ENCODE measurements around the gene NBEAL2. TPM values are rescaled to one million over a fixed set of nuclear protein-coding genes. Genes with fewer than 3 reads are reported as not detected.

NBEAL2 gene
- total RNA-seq, 4 donors from 2014 or later, result 12.3 to 23.2 (median 20.4) TPM

DNA sequence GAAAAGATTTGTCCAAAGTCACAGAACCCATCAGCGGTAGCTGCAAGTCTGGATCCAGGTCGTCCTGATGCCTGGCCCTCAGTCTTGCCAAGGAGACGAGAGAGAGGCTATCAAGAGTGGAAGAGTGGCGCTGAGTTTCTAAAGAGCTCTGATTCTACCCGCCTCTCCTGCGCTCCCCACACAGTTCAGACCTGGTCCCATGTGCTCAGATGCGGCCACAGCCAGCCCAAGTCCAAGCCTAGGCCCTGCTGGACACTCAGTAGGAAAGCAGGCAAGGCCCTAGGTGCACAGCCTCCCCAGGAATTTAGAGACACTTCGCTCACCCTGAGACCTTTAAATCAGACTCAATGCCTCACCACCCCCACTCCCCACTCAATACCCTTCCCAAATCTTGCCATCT lies 35.3 kb upstream of the NBEAL2 start:
- TF ChIP-seq, protein P1, sequence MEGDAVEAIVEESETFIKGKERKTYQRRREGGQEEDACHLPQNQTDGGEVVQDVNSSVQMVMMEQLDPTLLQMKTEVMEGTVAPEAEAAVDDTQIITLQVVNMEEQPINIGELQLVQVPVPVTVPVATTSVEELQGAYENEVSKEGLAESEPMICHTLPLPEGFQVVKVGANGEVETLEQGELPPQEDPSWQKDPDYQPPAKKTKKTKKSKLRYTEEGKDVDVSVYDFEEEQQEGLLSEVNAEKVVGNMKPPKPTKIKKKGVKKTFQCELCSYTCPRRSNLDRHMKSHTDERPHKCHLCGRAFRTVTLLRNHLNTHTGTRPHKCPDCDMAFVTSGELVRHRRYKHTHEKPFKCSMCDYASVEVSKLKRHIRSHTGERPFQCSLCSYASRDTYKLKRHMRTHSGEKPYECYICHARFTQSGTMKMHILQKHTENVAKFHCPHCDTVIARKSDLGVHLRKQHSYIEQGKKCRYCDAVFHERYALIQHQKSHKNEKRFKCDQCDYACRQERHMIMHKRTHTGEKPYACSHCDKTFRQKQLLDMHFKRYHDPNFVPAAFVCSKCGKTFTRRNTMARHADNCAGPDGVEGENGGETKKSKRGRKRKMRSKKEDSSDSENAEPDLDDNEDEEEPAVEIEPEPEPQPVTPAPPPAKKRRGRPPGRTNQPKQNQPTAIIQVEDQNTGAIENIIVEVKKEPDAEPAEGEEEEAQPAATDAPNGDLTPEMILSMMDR (IDR thresholded peaks at IDR 0.05), result no peak
- TF ChIP-seq POLR2A (IDR thresholded peaks at IDR 0.05) (no peak), POLR2AphosphoS5 (IDR thresholded peaks at IDR 0.05) (no peak), EP300 (IDR thresholded peaks at IDR 0.05) (no peak)
- H3K27ac ChIP-seq, result peak overlapping the region in 3 of 4 donors; percentile 24 to 53 (median 27)
- H3K27me3 ChIP-seq, result no peaks in the 10 kb centered on the region
- peaks cover 0 to 25% of the 10 kb centered on the region in 2 donors for H3K36me3 ChIP-seq
- no peaks in the 10 kb centered on the region for H3K9me3 ChIP-seq
- no peak overlapping the region for H3K4me3 ChIP-seq
- 84 to 91% methylated on average over 3 to 8 of the region's 8 CpGs for WGBS, 2 donors (ENCODE audit: low coverage in 1 of 2)
- peaks cover 10 to 84% (median 42%) of the 10 kb centered on the region in 3 donors for H3K4me1 ChIP-seq
- ATAC-seq, result no peak

DNA sequence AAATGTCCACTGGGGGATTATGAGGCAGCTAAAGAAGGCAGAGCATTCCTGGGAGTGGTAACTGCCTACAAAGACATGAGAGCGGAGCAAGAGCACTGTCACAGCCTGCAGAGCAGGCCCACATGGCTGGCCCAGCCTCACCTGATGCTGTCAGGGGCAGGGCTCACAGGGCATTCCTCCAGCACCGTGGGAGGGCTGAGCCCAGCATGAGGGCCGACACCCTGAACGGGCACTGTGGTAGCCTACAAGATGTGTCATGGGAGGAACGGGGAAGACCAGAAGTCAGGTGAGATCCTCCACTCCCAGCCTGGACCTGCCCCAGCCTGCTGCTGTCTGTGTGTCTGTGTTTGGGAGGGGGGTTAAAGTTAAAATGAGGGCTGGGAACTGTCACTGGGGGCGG lies 33.0 kb upstream of the NBEAL2 start:
- Histone ChIP-seq H3K4me1 (peaks cover 10 to 92% (median 48%) of the 10 kb centered on the region in 3 donors), H3K4me3 (no peak overlapping the region), H3K36me3 (peaks cover 0 to 7% of the 10 kb centered on the region in 2 donors), H3K9me3 (no peaks in the 10 kb centered on the region), H3K27me3 (no peaks in the 10 kb centered on the region), H3K27ac (peak overlapping the region in 1 of 4 donors; percentile 30)
- no peak for ATAC-seq
- TF ChIP-seq POLR2AphosphoS5 (IDR thresholded peaks at IDR 0.05) (no peak), EP300 (IDR thresholded peaks at IDR 0.05) (no peak), POLR2A (IDR thresholded peaks at IDR 0.05) (no peak)
- TF ChIP-seq, protein P1 (IDR thresholded peaks at IDR 0.05), result no peak
- WGBS, 2 donors (ENCODE audit: low coverage in 1 of 2), result 77 to 88% methylated on average over 3 to 5 of the region's 6 CpGs

DNA sequence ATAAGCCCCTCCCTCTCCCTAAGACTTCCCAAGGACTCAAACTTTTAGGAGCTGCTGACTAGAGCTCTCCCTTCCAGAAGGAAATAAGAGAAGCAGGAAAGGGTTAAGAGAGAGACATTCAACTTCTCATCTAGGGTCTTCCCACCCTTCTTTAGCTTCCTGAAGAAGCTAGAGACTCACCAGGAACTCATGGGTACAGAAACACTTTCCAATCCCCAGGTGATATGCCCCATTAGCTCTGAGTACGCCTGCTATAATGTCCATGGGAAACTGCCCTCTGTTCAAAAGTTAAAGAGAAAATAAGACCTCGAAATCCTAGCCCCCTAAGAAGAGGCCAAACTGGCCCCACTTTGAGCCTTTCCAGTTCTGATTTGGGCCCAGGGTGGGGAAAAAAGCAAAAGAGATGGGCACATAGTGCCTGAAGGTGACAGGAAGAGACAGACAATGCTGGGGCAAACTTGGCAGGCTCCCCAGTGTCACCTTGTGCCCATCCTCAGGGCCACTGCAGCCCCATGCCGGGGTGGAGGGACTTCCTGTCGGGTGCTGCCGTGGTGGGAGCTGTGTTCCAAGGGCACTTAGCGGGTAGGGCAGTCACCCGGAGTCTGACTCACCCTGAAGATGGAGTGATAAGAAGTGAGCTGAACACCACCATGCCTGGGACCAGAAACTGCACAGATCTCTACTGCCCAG lies 32.5 kb upstream of the NBEAL2 start:
- no peak for TF ChIP-seq EP300 (IDR thresholded peaks at IDR 0.05)
- no peak for TF ChIP-seq POLR2A (IDR thresholded peaks at IDR 0.05)
- TF ChIP-seq, protein P1 (IDR thresholded peaks at IDR 0.05), result no peak
- no peak for TF ChIP-seq POLR2AphosphoS5 (IDR thresholded peaks at IDR 0.05)
- no peak overlapping the region for H3K4me3 ChIP-seq
- 49 to 69% methylated on average over 7 of the region's 7 CpGs for WGBS, 2 donors (ENCODE audit: low coverage in 1 of 2)
- H3K27me3 ChIP-seq, result no peaks in the 10 kb centered on the region
- H3K36me3 ChIP-seq, result peaks cover 0 to 7% of the 10 kb centered on the region in 2 donors
- H3K4me1 ChIP-seq, result peaks cover 10 to 93% (median 48%) of the 10 kb centered on the region in 3 donors
- H3K9me3 ChIP-seq, result no peaks in the 10 kb centered on the region
- H3K27ac ChIP-seq, result peak overlapping the region in 2 of 4 donors; percentile 25 to 30
- ATAC-seq, result no peak

DNA sequence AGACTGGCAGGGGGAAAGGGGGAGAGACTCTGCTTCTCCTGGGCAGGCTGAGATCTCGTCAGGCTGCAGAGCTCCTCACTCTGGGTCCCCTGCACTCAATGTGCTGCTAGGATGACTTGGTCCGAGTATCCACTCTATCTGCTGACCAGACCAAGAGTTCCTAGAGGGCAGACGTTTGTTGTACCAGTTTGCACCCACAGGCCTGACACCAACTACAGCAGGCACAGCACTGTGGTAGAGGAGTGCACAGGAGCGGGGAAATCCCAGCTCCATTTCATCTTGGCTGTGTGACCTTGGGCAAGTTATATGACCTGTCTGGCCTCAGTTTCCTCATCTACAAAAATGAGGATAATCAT lies 31.9 kb upstream of the NBEAL2 start:
- 83% methylated on average over 1 of the region's 4 CpGs; no CpG with 5 or more reads in 1 of the 2 donors for WGBS, 2 donors (ENCODE audit: low coverage in 1 of 2)
- H3K27ac ChIP-seq, result peak overlapping the region in 3 of 4 donors; percentile 24 to 30 (median 25)

More for the DNA sequence above, 31.9 kb upstream of the NBEAL2 start:
- peaks cover 10 to 93% (median 48%) of the 10 kb centered on the region in 3 donors for H3K4me1 ChIP-seq
- no peak for ATAC-seq
- TF ChIP-seq EP300 (IDR thresholded peaks at IDR 0.05), result no peak
- TF ChIP-seq, protein P1 (IDR thresholded peaks at IDR 0.05), result no peak
- no peak for TF ChIP-seq POLR2AphosphoS5 (IDR thresholded peaks at IDR 0.05)
- no peak for TF ChIP-seq POLR2A (IDR thresholded peaks at IDR 0.05)
- H3K9me3 ChIP-seq, result no peaks in the 10 kb centered on the region
- H3K36me3 ChIP-seq, result peaks cover 0 to 7% of the 10 kb centered on the region in 2 donors
- no peaks in the 10 kb centered on the region for H3K27me3 ChIP-seq
- no peak overlapping the region for H3K4me3 ChIP-seq
